Body of pancreas (tissue), 4 donors: ENCODE measurements around the gene SCGN. TPM values are rescaled to one million over a fixed set of nuclear protein-coding genes. Genes with fewer than 3 reads are reported as not detected.

ENCODE experiments used
- ATAC-seq: fragments of 150-250 bp; one replicate; pipeline ENCODE4 v1.9.1; 2016
- DNase-seq, 4 donors: peaks; one replicate each; pipeline ENCODE4 v3.0.0-alpha.2; 2019
- H3K27ac ChIP-seq, 4 donors: fragments of 200-600 bp; sonication (generic); 1 replicate in 3 of 4; 2 replicates in 1 of 4; pipeline versions ENCODE4 v1.5.1 to v1.6.1; 2016 to 2019; ENCODE audit warnings: mild to moderate bottlenecking in 1 of 4, mixed read lengths in 1 of 4, moderate library complexity in 1 of 4
- H3K27me3 ChIP-seq, 2 donors: fragments of 200-600 bp; sonication (generic); one replicate each; pipeline ENCODE4 v1.6.0; 2016; ENCODE audit warnings: mild to moderate bottlenecking in 1 of 2
- H3K36me3 ChIP-seq, 2 donors: fragments of 200-600 bp; sonication (generic); replicated peaks in 1 of 2; 2 replicates each; pipeline ENCODE4 v1.5.1; 2016; ENCODE audit warnings: low read depth in 2 of 2; ENCODE audit not compliant: insufficient read depth in 1 of 2
- H3K4me1 ChIP-seq: fragments of 200-600 bp; sonication (generic); one replicate; pipeline ENCODE4 v1.6.0; 2016
- H3K4me3 ChIP-seq, 2 donors: fragments of 200-600 bp; sonication (generic); 1 replicate in 1 of 2; 2 replicates in 1 of 2; pipeline ENCODE4 v1.5.1; 2016 to 2019
- H3K9me3 ChIP-seq, 3 donors: fragments of 200-600 bp; sonication (generic); 1 replicate in 2 of 3; 2 replicates in 1 of 3; pipeline ENCODE4 v1.5.1; 2016
- CTCF ChIP-seq, 7 experiments: fragments of 450-650 bp in 4 of 7; fragments of 200-600 bp in 3 of 7; sonication (generic) in 3 of 7; IDR thresholded peaks; one replicate each; pipeline ENCODE4 v1.5.1; 2016 to 2019; ENCODE audit warnings: antibody characterized with exemption in 7 of 7
- POLR2A ChIP-seq, 3 donors: fragments of 450-650 bp; IDR thresholded peaks; one replicate each; pipeline ENCODE4 v1.6.1; 2016; ENCODE audit warnings: antibody characterized with exemption in 3 of 3, mild to moderate bottlenecking in 2 of 3
- WGBS, 2 donors: methylation state at CpG; one replicate each; pipeline ENCODE4 v1.1.5; 2017; 5-methylcytosine and 5-hydroxymethylcytosine counted together
- intact Hi-C: fragments of 100-400 bp; cut with DNase I; formaldehyde crosslinking; loops from one replicate; pipeline ENCODE4 v1.15.1; 2023
- total RNA-seq, 2 donors: library from RNA; depleted of rRNA; stranded (reverse); fragments of >200 nt; gene quantifications; one replicate each; pipeline ENCODE4 v1.1.0, GENCODE V29; 2016

Gene SCGN
- total RNA-seq, 2 donors from 2014 or later: 26.7 to 38.1 TPM

- H3K27ac ChIP-seq: no peak overlapping the region
- intact Hi-C loops: no loop called here
- WGBS, 2 donors: 62 to 68% methylated on average over 26 to 30 of the region's 30 CpGs
- H3K9me3 ChIP-seq: no peaks in the 10 kb centered on the region
- no peak for DNase-seq
- H3K36me3 ChIP-seq: no peaks in the 10 kb centered on the region
- no peaks in the 10 kb centered on the region for H3K27me3 ChIP-seq
- no peak overlapping the region for H3K4me3 ChIP-seq
- no peak for TF ChIP-seq POLR2A (IDR thresholded peaks at IDR 0.05)
- no peak for TF ChIP-seq CTCF (IDR thresholded peaks at IDR 0.05)
- ATAC-seq: no peak
- no peaks in the 10 kb centered on the region for H3K4me1 ChIP-seq
Observed at GRCh38 chr6:25732468-25733198, 80.6 kb downstream of the SCGN start.

- H3K4me1 ChIP-seq: no peaks in the 10 kb centered on the region
- no peak overlapping the region for H3K4me3 ChIP-seq
- no peak for DNase-seq
- H3K27me3 ChIP-seq: no peaks in the 10 kb centered on the region
- TF ChIP-seq CTCF (IDR thresholded peaks at IDR 0.05): no peak
- no peaks in the 10 kb centered on the region for H3K36me3 ChIP-seq
- intact Hi-C loops: no loop called here
- no peak overlapping the region for H3K27ac ChIP-seq
- ATAC-seq: no peak
- no peaks in the 10 kb centered on the region for H3K9me3 ChIP-seq
Observed at GRCh38 chr6:25735261-25735660, 83.2 kb downstream of the SCGN start.

GRCh38 chr6:25743868-25744267 lies 91.9 kb downstream of the SCGN start:
- H3K9me3 ChIP-seq: no peaks in the 10 kb centered on the region
- no peak overlapping the region for H3K4me3 ChIP-seq
- TF ChIP-seq POLR2A (IDR thresholded peaks at IDR 0.05) (no peak), CTCF (IDR thresholded peaks at IDR 0.05) (no peak)
- H3K27me3 ChIP-seq: no peaks in the 10 kb centered on the region
- no peak for ATAC-seq
- peaks cover 7% of the 10 kb centered on the region for H3K4me1 ChIP-seq
- no peak for DNase-seq
- no peak overlapping the region for H3K27ac ChIP-seq
- intact Hi-C loops: no loop called here
- H3K36me3 ChIP-seq: no peaks in the 10 kb centered on the region

GRCh38 chr6:25745836-25746235 lies 93.8 kb downstream of the SCGN start:
- WGBS, 2 donors: 58 to 64% methylated on average over 4 of the region's 4 CpGs
- H3K4me1 ChIP-seq: peaks cover 12% of the 10 kb centered on the region
- no peaks in the 10 kb centered on the region for H3K27me3 ChIP-seq
- no peaks in the 10 kb centered on the region for H3K36me3 ChIP-seq
- ATAC-seq: no peak
- H3K4me3 ChIP-seq: no peak overlapping the region
- TF ChIP-seq CTCF (IDR thresholded peaks at IDR 0.05) (no peak), POLR2A (IDR thresholded peaks at IDR 0.05) (no peak)
- no peak overlapping the region for H3K27ac ChIP-seq
- DNase-seq: no peak
- intact Hi-C loops: no loop called here
- H3K9me3 ChIP-seq: no peaks in the 10 kb centered on the region

GRCh38 chr6:25746968-25747367 lies 95.0 kb downstream of the SCGN start:
- H3K27me3 ChIP-seq: no peaks in the 10 kb centered on the region
- H3K36me3 ChIP-seq: no peaks in the 10 kb centered on the region
- H3K4me3 ChIP-seq: no peak overlapping the region
- no peaks in the 10 kb centered on the region for H3K9me3 ChIP-seq
- H3K4me1 ChIP-seq: peaks cover 12% of the 10 kb centered on the region
- WGBS, 2 donors: 43 to 65% methylated on average over 1 of the region's 1 CpG
- peak overlapping the region in 1 of 4 donors; percentile 80 for H3K27ac ChIP-seq
- no peak for DNase-seq
- no peak for ATAC-seq
- intact Hi-C loops: no loop called here
- TF ChIP-seq POLR2A (IDR thresholded peaks at IDR 0.05) (no peak), CTCF (IDR thresholded peaks at IDR 0.05) (no peak)
